Activated naive CD4-positive, alpha-beta T cell treated with anti-CD3 and anti-CD28 coated beads, Interleukin-2, amount 50 U/mL, for 16 hours (primary cell): ENCODE data around the gene COQ9.
"Not testable (repeated sequence)": the region's sequence is repeated elsewhere in the genome, so short reads cannot be mapped to it uniquely, and the experiment has no call there.

Experiments used
- DNase-seq: peaks from one replicate; pipeline ENCODE4 v3.0.0-alpha.2; 2020

Gene COQ9

DNA sequence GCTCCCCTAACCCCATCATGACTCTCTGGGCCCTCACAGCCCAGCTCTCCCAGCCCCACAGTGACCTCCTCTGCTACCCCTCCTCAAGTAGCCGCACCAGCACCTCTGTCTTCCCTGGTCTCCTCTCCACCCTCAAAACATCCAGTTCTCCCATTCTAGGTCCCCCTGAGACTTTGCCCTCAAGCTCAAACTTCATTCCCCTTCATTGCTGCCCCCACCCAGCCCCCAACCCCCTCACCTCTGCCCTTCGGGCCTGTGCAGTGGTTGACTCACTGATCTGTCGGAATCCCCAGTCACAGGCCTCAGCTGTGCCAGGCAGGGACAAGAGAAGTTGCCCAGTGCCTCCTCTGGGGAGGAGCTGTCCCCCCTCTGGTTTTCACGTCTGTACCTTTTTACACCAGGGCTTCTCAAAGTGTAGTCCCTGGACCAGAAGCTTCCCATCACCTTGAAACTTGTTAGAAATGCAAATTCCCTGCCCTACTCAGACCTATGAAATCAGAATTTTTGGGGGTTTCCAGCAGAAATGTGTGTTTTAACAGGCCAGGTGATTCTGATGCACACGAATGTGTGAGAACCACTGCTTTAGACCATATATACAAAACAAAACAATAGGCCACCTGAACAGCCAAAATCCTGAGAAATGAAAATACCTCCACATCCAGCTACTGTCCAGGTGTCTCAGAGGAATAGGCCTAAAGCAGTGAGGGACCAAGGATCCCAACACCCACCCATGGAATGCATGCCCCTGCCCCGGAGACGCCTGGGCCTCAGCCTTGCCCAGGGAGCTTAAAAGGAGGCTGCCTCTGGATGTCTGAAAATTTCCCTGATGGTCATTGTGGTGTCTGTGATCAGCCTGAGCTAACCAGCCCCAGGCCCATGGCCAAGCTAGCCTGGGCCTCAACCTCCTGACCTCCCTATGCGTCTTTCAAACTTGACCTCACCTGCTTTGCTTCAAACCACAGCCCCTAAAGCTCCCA lies 39.9 kb downstream of the COQ9 start:
- DNase-seq, result no peak

DNA sequence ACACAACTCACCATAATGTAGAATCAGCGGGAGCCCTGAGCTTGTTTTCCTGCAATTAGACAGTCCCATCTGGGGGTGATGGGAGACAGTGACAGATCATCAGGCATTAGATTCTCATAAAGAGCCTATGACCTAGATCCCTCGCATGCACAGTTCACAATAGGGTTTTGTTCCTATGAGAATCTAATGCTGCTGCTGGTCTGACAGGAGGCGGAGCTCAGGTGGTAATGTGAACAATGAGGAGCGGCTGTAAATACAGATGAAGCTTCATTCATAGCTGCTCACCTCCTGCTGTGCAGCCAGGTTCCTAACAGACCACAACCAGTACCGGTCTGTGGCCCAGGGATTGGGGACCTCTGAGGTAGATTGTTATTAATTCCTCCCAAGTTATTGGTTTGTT lies 42.0 kb downstream of the COQ9 start:
- no peak for DNase-seq

GRCh38 chr16:57493767-57494166 lies 46.5 kb downstream of the COQ9 start:
- DNase-seq, result no peak

DNA sequence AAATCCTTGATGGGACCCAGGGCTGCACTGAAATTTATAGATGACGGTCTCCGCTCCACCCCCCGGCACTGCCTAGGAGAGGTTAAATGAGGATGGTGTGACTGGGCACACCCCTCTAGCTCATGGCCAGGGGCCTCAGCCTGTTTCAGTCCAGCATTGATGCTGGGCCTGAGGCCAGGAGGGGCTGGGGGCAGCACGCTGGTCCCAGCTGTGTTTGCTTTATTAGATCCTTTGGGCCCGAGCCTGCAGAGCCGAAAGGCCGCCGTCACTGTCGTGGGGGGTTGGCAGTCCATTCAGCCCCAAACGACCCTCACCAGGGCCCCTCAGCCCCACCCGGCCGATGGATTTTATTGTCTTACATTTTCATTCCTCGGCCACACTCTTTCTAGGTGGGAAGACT lies 49.8 kb downstream of the COQ9 start:
- DNase-seq, result no peak

DNA sequence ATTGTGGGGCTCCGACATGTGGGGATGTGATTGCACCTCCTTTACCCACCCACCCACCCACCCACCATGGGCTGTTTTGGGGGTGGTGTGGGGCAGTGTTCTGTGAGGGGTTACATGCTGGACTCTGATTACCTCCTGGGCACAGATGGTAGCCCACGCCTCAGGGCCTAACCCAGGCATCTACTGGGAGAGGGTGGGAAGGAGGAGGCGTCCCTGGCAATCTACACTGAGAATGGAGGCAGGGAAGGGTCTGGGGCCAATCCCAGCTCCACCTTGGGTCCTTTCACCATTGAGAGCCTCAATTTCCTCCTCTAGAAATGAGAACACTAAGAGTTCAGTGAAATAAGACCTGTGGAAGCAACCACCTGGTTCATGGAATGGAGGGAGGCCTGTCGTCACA lies 50.8 kb downstream of the COQ9 start:
- DNase-seq, result no peak

DNA sequence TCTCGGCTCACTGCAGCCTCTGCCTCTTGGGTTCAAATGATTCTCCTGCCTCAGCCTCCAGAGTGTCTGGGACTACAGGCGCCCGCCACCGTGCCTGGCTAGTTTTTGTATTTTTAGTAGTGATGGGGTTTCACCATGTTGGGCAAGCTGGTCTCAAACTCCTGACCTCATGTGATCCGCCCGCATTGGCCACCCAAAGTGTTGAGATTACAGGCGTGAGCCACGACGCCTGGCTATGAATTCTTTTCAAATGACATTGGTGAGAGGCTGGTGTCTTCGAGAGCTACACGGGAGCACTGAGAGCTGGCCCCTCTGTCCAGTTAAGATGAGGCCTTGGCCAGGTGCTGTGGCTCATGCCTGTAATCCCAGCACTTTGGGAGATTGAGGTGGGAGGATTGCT lies 52.7 kb downstream of the COQ9 start:
- not testable (repeated sequence) for DNase-seq

DNA sequence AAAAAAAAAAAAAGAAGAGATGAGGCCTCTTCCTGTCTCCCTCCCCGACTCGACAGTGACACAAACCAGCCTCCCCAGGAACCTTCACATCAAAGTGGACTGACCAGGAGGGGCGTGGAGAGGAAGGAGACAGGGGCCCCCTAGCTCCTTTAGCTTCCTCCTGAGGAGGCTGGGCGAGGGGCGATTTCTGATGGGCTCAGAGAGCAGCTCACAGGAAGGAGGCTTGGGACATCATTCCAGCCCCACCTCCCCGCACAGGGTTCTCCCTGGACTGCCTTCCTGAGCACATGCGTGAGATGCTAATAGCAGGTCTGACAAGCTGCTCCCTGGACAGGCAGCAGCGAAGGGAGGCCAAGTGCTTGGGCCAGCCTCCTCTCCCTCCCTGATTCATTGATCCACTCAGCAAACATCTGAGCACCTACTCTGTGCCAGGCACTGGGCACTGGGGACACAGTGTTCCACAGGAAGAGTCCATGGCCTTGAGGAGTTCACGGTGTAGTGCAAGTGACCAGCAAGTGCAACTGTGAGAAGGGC lies 53.4 kb downstream of the COQ9 start:
- DNase-seq, result no peak

- no peak for DNase-seq
Observed at GRCh38 chr16:57501492-57501891, 54.2 kb downstream of the COQ9 start.

DNA sequence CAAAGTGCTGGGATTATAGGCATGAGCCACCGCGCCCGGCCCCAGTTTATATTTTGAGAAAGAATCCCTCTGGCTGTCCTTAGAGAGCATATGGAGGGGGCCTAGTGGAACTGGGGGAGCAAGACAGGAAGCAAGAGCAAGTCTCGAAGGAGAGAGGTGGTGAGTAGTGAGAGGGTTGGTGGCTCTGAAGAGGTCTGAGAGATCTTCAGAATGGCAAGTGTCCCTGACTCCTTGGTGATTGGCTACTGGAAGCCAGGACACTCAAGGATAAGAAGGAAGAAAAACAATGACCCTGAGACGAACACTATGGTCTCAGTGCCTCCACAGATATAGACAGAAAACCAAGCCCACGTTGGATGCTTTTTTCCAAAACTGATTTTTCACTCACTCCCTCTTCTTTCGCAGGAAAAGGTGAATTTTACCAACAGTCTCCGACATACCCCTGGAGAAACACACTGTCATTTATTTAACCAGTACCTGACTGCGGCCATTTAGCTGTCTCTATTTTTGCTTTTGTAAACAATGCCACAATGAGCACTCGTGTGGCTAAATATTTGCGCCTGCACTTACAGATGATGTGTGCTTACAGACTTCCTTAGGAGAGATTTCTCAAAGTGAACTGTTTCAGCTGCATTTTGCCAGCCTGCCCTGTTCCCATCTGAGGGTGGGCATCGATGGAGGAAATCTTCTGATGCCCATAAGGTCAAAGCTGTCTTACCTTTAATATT lies 54.9 kb downstream of the COQ9 start:
- no peak for DNase-seq

DNA sequence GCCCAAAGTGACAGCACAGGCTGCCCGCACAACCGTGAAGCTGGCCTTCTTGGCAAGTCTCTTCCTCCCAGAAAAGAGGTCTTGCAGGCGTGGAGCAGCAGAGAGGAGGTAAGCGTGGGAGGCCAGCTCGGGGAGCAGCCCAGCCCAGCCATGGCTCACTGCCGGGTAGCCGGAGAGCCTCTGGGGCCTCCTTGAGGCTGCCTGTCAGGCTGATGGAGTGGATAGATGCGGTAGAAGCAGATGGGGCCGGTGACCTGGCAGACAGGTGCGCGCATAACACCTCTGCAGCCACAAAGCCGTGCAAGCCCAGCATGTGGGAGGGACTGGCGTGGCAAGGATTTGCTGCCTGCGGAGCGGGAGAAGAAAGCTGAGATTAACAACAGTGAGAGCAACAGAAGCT lies 56.1 kb downstream of the COQ9 start:
- no peak for DNase-seq

GRCh38 chr16:57504001-57504400 lies 56.7 kb downstream of the COQ9 start:
- DNase-seq, result no peak

GRCh38 chr16:57504491-57504890 lies 57.2 kb downstream of the COQ9 start:
- no peak for DNase-seq

GRCh38 chr16:57505169-57505568 lies 57.9 kb downstream of the COQ9 start:
- no peak for DNase-seq

DNA sequence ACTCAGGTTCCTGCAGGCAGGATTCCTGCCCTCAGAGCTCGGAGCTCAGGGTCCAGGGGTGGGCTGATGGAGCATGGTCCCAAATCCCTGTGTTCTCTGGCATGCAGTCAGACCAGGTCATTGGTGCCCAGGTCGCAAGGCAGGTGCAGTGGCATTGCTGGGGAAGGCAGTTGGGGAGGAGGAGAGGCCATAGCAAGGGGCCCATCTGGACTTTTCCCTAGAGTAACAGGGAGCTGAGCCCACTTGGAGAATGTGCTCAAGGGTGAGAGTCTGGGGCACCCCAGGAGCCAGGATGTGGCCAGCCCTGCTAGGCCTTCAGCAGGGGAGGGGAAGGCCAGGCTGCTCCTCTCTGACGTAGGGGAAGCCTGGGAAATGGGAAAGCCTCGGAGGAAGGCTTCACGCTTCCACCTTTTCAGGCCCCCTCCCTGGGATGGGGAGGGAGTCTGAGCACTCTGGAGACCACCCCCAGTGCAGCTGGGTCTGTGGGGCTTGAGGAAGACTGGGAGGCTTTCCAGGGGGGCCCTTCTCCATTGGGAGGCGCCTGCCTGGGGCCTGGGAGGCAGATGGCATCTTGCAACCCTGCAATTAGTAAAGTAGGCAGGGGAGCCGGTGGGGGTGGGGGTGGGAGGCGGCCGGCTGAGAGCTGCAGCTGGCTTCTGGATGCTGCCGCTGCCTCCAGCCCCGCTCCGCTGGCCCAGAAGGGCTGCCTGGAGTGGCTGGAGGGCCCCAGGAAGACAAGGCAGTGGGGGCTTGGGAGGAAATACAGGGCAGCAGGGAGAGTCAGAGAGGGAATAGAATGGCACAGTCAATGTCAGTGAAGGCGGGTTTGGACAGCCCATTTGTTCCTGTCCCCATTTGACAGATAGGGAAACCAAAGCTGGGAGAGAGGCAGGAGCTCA lies 60.1 kb downstream of the COQ9 start:
- no peak for DNase-seq

DNA sequence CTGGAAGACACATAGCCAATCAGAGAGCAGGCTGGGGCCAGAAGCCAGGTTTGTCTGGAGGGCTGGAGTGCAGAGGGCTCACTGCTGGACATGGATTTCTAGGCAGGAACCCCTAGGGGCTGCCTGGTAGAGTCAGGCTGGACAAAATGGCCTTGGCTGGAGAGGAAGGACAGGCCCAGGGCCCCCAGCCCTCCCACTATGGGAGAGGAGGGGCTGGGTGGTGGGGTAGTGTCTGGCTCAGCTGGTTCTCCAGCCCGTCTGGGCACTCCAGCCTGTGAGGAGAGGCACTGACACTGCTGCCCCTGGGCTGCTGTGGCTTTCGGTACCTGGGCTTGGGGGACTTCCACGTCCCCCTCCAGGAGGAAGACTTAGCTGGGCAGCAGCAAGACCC lies 60.8 kb downstream of the COQ9 start:
- DNase-seq, result no peak

GRCh38 chr16:57509231-57509923 lies 62.1 kb downstream of the COQ9 start:
- no peak for DNase-seq

DNA sequence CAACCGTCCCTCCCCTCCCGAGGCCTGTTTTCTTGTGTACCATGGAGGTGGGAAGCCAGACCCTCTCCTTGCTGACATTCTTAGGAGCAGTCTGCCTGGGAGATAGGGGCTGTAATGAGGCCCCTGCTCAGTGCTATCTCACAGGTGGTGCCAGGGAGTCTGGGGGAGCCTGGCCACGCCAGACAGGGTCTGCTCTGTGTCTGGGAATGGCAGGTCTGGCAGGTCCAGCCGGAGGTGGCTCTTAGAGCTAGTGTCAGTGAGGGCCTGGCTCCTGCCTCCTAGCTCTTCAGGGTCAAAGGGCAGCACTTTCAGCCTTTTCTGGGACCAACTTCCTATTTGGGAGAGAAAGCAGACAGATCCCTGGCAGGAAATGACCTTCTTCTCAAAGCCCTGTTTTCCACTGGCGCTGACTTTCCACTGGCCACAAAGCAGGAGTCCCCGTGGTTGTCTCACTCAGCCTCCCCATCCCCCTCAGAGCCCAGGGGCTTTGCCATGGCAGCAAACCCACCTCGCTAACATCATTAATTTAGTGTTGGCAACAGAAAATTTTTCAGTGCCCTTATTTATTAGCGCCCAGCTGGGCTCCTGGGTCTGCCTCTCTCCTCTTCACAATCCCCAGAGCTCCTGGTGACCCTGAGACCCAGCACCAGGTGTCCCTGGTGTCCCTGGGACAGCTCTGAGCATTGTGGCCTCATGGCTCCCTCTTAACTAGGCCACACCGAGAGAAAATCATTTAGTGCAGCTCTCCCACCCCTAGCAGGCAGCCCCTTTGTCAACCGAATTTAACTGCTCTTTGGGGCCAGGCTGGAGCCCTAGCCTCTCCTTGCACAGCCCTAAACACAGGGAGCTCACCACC lies 63.0 kb downstream of the COQ9 start:
- no peak for DNase-seq
